Myocyte (in vitro differentiated cells): ENCODE results near the gene CDH18. TPM values are rescaled to one million over a fixed set of nuclear protein-coding genes. Genes with fewer than 3 reads are reported as not detected.

Experiments used
- DNase-seq: peaks from one replicate; pipeline ENCODE4 v3.0.0-alpha.2; 2012; ENCODE audit warnings: low read depth
- total RNA-seq: library from RNA; depleted of rRNA; stranded (reverse); fragments of >200 nt; gene quantifications from 2 replicates; pipeline ENCODE4 v1.2.3, GENCODE V29; 2014

CDH18 gene
- total RNA-seq, 1 donor from 2014 or later = 0.11 TPM

GRCh38 chr5:19739671-19740070 is 248.3 kb downstream of the CDH18 start:
- peak; percentile 28 for DNase-seq

GRCh38 chr5:19734776-19735175 is 253.2 kb downstream of the CDH18 start:
- DNase-seq = no peak

- DNase-seq = no peak
Observed at GRCh38 chr5:19733612-19734495, 254.1 kb downstream of the CDH18 start.

GRCh38 chr5:19728571-19728970 is 259.4 kb downstream of the CDH18 start:
- DNase-seq = no peak

- DNase-seq = no peak
Observed at GRCh38 chr5:19719109-19719508, 268.9 kb downstream of the CDH18 start.

- no peak for DNase-seq
Observed at GRCh38 chr5:19713740-19714139, 274.3 kb downstream of the CDH18 start.

GRCh38 chr5:19709403-19709802 is 278.6 kb downstream of the CDH18 start:
- no peak for DNase-seq

- DNase-seq = no peak
Observed at GRCh38 chr5:19706776-19707175, 281.2 kb downstream of the CDH18 start.

- no peak for DNase-seq
Observed at GRCh38 chr5:19701731-19702130, 286.3 kb downstream of the CDH18 start.

GRCh38 chr5:19694949-19695611 is 292.9 kb downstream of the CDH18 start:
- no peak for DNase-seq

- DNase-seq = no peak
Observed at GRCh38 chr5:19690978-19691377, 297.0 kb downstream of the CDH18 start.

GRCh38 chr5:19685473-19685872 is 302.5 kb downstream of the CDH18 start:
- DNase-seq = no peak

- no peak for DNase-seq
Observed at GRCh38 chr5:19676895-19677294, 311.1 kb downstream of the CDH18 start.

- no peak for DNase-seq
Observed at GRCh38 chr5:19660679-19661078, 327.3 kb downstream of the CDH18 start.

- DNase-seq = no peak
Observed at GRCh38 chr5:19655627-19656026, 332.4 kb downstream of the CDH18 start.

- DNase-seq = no peak
Observed at GRCh38 chr5:19638461-19638860, 349.5 kb downstream of the CDH18 start.

- no peak for DNase-seq
Observed at GRCh38 chr5:19630876-19631275, 357.1 kb downstream of the CDH18 start.

GRCh38 chr5:19626211-19626610 is 361.8 kb downstream of the CDH18 start:
- no peak for DNase-seq

GRCh38 chr5:19625562-19625961 is 362.4 kb downstream of the CDH18 start:
- DNase-seq = no peak

- DNase-seq = no peak
Observed at GRCh38 chr5:19619571-19619970, 368.4 kb downstream of the CDH18 start.

GRCh38 chr5:19616701-19617215 is 371.2 kb downstream of the CDH18 start:
- no peak for DNase-seq

- DNase-seq = no peak
Observed at GRCh38 chr5:19615661-19616060, 372.3 kb downstream of the CDH18 start.
